Measurements from ENCODE around the gene P2RY4.
"Not testable (repeated sequence)": the region's sequence is repeated elsewhere in the genome, so short reads cannot be mapped to it uniquely, and the experiment has no call there.

Gene P2RY4

GRCh38 chrX:70260104-70260503 is at the start of gene P2RY4:
TSS of gene P2RY4 (minus strand) at chrX:70260204. CDS start at chrX:70259624, 580 bp downstream.
- no peak for DNase-seq

- DNase-seq: no peak
Observed at GRCh38 chrX:70301716-70302115, 41.7 kb upstream of the P2RY4 start.

- DNase-seq: no peak
Observed at GRCh38 chrX:70293621-70294020, 33.6 kb upstream of the P2RY4 start.

- no peak for DNase-seq
Observed at GRCh38 chrX:70292788-70293187, 32.8 kb upstream of the P2RY4 start.

- peak; percentile 37 to 58 (median 50) for DNase-seq
Observed at GRCh38 chrX:70289793-70290770, 30.1 kb upstream of the P2RY4 start, which contains the start of the genes KIF4A and PDZD11. TSS of gene KIF4A (plus strand) at chrX:70290104. CDS start at chrX:70290459, 355 bp downstream. TSS of gene PDZD11 (minus strand) at chrX:70289927. CDS start at chrX:70289341, 586 bp downstream.

GRCh38 chrX:70289168-70289792 is 29.3 kb upstream of the P2RY4 start:
- no peak for DNase-seq

GRCh38 chrX:70281951-70282350 is 21.9 kb upstream of the P2RY4 start, which contains the start of gene RAB41:
TSS of gene RAB41 (plus strand) at chrX:70282172. CDS start at chrX:70282218, 46 bp downstream.
- no peak for DNase-seq

GRCh38 chrX:70280573-70280972 is 20.6 kb upstream of the P2RY4 start:
- no peak for DNase-seq

- no peak for DNase-seq
Observed at GRCh38 chrX:70279081-70279480, 19.1 kb upstream of the P2RY4 start.

- DNase-seq: not testable (repeated sequence)
Observed at GRCh38 chrX:70274029-70274428, 14.0 kb upstream of the P2RY4 start.

- no peak for DNase-seq
Observed at GRCh38 chrX:70268034-70268433, 8.0 kb upstream of the P2RY4 start, which contains the start of gene ARR3. TSS of gene ARR3 (plus strand) at chrX:70268334. CDS start at chrX:70269386, 1,052 bp downstream.

GRCh38 chrX:70264784-70265183 is 4.8 kb upstream of the P2RY4 start:
- DNase-seq: no peak

- DNase-seq: peak in 1 of 4 experiments; percentile 11
Observed at GRCh38 chrX:70262952-70263567, 3.1 kb upstream of the P2RY4 start.

- no peak for DNase-seq
Observed at GRCh38 chrX:70257423-70258288, 2.3 kb downstream of the P2RY4 start.

GRCh38 chrX:70255452-70255851 is 4.6 kb downstream of the P2RY4 start:
- no peak for DNase-seq

- DNase-seq: no peak
Observed at GRCh38 chrX:70254909-70255308, 5.1 kb downstream of the P2RY4 start.

GRCh38 chrX:70254063-70254400 is 6.0 kb downstream of the P2RY4 start:
- DNase-seq: no peak

GRCh38 chrX:70253377-70254062 is 6.5 kb downstream of the P2RY4 start:
- DNase-seq: no peak

- DNase-seq: no peak
Observed at GRCh38 chrX:70252491-70252890, 7.5 kb downstream of the P2RY4 start.

- no peak for DNase-seq
Observed at GRCh38 chrX:70247252-70247651, 12.8 kb downstream of the P2RY4 start.

- DNase-seq: no peak
Observed at GRCh38 chrX:70244881-70245280, 15.1 kb downstream of the P2RY4 start.

GRCh38 chrX:70243601-70244000 is 16.4 kb downstream of the P2RY4 start:
- not testable (repeated sequence) for DNase-seq

All from activated CD4-positive, CD25-positive, alpha-beta regulatory T cell (primary cell).